COLO668 (cell line): ENCODE data around the gene PCYOX1L.
"Not testable (repeated sequence)": the region's sequence is repeated elsewhere in the genome, so short reads cannot be mapped to it uniquely, and the experiment has no call there.

Source experiments
- DNase-seq: peaks from one replicate; lab custom pipeline; 2025; ENCODE audit not compliant: unreplicated experiment; lab: John Stamatoyannopoulos, UW

PCYOX1L gene

DNA sequence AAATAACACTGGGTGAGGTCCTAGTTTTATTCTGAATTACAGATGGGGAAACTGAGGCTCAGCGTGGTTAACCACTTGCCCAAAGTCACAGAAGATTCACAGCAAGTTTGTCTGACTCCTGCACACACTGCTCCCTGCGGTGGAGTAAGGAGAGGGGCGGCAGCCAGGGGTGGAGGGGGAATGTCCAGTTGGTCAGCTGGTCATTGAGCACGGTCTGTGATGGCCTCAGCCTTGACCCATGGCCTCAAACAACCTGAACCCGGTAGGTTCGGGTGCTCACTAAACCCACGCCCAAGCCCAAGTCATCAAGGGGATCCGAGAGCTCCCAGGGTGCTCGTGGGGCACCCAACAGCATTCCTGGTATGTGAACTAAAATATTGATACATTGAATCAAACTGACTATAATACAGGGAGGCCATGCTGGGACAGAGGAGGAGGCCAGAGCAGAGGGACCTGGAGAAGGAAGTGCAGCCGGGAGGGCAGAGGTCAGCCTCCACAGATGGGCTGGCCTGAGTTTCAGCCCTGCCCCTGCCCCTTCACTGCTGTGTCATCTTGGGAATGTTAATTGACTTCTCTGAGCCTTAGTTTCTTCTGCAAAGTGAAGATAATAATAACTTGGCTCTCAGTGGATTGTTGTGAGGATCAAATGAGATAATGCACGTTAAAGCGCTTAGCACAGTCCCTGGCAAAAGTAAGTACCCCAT is 24.8 kb downstream of the PCYOX1L start:
- no peak for DNase-seq

DNA sequence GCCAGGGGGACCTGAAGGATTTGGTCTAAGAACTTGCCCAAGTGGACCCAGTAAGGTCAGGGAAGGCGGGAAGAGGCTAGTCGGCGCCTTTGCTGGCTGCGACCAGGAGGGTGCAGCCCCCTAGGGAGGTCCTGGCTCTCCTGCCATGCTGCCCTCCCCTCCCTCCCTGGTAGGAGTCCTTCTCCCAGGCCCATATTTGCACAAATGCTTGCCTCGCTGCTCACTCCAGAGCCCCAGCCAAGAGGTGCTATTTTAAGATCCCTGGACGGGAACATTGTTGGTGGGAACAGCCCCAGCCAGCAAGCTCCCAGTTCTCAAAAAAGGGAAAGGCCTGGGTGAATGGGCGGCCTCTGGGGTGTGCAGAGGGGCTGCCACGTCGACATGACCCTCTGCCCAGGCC is 25.6 kb downstream of the PCYOX1L start:
- no peak for DNase-seq

DNA sequence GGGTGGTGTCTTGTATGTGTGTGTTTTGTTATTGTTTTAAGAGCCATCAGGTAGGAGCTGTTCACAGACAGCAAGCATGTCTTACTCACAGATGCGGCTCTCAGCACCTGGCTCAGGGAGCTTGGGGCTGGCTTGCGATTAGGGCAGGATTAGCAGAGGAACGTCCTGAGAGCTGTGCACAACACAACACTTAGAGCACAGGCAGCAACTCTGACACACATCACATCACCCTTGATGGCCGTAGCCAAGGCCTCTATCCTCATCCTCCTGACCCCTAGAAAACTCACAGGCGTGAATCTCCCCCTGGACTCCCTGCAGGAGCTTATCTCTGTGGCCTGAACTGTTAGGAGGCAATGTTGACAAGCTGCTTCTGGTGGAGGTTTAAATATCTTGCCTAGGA is 28.3 kb downstream of the PCYOX1L start:
- DNase-seq, result no peak

DNA sequence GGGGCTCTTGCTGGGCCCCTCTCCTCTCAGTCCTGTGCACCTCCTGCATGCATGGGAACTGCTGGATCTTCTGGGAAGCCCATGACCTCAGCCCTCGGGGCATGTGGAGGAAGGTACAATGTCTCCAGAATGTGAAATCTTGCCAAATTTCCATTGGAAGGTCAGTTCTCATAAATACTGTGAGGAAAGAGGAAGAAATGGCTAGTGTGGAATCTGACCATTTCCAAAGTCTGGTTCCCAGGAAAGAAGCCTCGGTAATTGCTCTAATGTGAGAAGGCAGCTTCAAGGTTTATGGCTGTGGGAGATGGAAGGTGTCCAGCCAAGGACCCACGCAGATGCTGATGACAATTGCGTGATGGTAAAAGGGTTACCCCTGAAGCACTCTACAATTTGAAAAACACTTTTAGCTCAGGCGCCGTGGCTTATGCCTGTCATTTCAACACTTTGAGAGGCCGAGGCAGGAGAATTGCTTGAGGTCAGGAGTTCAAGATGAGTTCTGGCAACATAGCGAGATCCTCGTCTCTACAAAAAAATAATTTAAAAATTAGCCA is 29.3 kb downstream of the PCYOX1L start:
- no peak for DNase-seq

DNA sequence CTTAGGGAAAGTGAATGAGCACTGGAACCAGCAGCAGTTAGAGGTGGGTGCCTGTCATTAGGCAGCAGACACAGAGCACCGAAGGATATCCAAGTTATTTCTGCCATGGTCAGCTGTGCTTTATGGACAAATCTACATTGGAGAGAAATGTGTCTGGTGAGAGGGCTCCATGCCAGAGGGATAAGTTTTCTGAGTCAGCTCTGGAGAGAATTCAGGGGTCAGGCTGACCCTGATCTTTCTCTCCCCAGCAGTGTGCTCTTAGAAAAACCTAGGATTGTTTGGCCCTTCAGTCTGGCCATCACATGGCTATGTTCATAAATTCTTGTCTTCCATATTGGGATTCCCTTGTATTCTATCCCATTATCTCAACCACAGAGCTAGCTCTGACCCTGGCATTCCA is 30.1 kb downstream of the PCYOX1L start:
- DNase-seq, result no peak

DNA sequence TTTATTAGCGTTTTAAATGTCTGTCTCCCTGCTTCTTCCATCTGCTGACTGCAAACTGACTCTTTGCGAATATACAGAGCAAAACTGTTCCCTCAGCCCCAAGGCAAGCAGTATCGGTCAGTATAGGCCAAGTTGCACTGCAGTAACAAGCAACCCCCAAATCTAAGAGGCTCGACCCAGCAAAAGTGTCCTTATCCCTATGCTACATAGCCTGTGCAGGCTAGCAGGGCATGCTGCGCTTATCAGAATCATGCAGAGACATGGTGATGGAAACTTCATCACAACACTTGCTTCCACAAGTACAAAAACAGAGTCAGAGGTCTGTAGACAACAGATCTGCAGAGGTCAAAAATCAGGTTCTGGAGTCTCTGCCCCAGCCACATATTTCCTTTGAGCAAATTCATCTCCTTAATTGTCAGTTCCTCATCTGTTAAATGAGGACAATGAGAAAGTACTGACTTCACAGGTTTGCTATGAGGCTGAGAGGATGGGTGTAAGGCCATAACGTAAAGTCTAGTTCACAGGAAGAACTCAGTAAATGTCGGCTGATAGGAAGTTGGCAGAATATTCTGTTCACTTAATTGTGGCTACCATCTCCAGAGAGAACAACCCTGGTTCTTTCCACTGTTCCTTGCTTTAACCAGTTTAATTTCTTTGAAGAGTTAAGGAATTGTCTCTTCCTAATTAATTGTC is 30.8 kb downstream of the PCYOX1L start:
- no peak for DNase-seq

DNA sequence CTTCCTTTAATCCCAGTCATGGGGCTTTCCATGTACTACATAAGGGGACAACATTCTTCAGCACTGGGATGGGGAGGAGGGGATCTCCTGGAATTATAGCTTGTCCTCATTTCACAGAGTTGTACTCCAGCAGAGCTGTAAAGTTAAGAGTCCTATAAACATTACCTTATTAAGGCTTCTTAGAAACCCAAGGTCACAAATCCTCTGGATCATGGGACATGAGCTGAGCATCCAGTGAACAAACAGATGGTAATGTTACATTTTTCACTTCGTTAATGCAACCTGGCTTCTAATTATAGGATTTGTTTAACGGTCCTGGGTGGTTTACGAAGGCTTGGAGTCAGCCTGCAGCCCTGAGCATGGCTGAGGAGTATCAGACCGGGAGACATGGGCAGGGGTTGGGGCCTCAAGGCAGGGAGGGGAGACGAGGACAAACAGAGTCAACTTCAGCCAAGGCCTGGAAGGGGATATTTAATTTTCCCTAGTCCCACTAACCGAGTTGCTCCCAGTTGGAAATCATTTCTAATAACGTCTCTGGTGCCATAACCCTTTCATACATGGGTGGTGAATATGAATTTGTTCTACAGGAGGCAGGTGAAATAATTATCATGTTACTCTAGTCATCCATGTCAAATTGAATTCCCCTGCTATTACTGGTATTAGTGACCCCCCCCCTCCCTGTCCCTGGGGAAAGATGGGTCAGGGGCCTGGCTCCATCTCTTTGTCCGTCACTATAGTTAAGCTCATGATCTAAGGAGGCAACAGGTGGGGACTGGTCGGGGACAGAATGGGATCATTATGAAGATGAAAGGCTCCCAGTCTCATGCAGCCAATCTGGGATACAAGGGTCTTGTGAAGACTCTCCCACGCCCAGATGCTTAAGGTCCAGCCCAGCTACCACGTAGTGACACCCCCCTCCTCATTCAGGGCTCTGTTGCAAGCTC is 32.0 kb downstream of the PCYOX1L start:
- no peak for DNase-seq

DNA sequence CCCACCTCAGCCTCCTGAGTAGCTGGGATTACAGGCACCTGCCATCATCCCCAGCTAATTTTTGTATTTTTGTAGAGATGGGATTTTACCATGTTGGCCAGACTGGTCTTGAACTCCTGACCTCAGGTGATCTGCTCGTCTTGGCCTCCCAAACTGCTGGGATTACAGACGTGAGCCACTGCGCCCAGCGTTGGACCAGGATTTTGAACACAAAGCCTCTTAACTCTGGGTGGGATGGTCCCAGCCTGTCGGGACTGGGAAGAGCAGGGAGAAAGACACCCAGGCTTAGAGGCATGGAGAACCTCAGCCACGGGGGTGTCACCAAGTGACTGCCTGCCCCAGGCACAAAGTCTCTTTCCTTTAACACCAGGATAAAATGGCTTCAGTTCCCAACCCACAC is 33.2 kb downstream of the PCYOX1L start:
- not testable (repeated sequence) for DNase-seq

DNA sequence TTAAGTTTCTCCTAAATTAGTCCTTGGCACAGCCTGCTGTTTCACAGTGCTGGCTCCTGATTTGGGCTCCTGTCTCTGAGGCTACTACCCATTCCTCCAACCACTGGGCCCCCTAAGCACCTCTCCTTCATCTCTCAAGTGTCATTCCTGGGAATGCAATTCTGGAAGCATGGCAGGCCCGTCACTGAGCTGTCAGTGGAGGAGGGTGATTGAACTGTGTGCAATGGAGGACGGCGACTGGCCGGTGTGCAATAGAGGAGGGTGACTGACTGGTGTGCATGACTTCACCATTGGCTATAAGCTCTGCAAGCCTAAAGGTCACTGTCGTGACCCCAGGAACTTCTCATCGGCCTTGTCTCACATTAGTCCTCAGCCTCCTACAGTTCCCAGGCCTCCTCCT is 33.7 kb downstream of the PCYOX1L start:
- DNase-seq, result no peak

DNA sequence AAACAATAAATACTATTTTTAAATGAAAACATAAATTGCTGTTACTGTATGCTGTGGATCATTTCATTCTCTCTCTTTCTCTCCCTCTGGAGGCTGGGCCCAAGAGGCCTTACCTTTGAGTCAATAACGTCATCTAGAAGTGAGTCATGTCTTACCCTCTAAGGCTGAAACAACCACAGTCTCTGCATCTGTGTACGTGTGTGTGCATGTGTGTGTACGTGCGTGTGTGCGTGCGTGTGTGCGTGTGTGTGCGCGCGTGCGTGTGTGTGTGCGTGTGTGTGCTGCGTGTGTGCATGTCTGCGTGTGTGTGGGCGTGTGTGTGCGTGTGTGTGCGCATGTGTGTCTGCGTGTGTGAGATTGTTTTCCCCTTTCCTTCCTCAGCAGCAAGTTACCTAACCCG is 34.9 kb downstream of the PCYOX1L start:
- no peak for DNase-seq

DNA sequence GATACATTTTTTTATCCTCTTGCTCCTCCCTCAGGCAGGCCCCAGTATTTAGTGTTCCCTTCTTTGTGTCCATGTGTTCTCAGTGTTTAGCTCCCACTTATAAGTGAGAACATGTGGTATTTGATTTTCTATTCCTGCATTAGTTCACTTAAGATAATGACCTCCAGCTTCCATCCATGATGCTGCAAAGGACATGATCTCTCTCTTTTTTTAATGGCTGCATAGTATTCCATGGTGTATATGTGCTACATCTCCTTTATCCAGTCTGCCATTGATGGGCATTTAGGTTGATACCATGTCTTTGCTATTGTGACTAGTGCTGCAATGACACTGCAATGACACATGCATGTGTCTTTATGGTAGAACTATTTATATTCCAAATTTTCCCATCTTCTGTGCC is 37.1 kb downstream of the PCYOX1L start:
- not testable (repeated sequence) for DNase-seq

DNA sequence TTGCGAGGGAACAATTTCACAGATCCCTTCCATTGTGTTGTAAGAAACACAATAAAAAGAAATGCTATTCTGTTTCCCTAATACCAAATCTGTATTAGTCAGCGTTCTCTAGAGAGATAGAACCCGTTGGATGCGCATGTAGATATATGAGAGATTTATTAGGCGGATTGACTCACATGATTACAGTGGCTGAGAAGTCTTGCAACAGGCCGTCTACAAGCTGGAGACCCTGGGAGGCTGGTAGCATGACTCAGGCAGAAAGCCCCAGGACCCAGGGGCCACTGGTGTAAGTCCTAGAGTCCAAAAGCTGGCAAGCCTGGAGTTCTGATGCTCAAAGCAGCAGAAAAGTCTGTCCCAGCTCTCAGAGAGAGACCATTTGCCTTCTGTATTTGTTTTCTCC is 39.7 kb downstream of the PCYOX1L start:
- no peak for DNase-seq

DNA sequence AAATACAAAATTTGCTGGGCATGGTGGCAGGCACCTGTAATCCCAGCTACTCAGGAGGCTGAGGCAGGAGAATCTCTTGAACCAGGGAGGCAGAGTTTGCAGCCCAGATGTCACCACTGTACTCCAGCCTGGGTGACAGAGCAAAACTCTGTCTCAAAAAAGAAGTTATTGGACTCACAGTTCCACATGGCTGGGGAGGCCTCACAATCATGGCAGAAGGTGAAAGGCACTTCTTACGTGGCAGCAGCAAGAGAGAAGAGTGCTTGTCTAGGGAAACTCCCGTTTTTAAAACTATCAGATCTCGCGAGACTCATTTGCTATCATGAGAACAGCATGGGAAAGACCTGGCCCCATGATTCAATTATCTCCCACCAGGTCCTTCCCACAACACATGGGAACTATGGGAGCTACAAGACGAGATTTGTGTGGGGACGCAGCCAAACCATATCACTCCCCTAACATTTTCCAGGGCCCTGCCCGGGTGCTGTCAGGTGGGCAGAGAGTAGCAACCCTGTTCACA is 41.0 kb downstream of the PCYOX1L start:
- not testable (repeated sequence) for DNase-seq

DNA sequence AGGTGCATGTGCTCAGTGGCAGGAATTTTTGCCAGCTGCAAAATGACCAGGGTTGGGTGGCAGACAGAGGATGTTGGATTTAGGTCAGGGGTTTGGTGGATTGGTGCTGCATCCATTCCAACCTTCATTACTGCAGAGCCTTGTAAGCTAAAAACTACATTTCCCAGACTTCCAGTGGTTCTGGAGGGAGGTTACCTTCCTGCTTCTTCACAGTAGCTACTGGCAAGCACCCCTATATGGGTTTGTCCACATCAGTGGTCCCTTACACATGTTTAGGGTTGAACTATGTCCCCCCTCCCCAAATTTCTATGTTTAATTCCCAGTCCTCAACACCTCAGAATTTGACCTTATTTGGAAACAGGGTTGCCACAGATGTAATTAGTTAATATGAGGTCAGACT is 41.9 kb downstream of the PCYOX1L start:
- DNase-seq, result no peak

DNA sequence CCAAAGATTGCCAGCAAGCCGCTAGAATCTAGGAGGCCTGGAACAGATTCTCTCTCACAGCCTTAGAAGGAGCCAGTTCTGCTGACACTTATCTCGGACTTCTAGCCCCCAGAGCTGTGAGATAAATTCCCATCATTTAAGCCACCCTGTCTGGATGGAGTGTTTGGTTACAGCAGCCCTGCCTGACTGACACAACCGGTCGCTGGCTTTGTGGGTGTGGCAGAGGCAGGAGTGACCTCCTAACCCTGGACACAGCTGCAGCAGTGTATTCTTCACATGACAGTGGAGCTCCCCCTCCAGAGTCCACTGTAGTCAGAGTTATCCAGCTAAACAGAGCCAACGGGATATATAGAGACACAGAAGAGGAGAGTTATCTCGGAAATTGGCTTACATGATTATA is 42.5 kb downstream of the PCYOX1L start:
- no peak for DNase-seq

DNA sequence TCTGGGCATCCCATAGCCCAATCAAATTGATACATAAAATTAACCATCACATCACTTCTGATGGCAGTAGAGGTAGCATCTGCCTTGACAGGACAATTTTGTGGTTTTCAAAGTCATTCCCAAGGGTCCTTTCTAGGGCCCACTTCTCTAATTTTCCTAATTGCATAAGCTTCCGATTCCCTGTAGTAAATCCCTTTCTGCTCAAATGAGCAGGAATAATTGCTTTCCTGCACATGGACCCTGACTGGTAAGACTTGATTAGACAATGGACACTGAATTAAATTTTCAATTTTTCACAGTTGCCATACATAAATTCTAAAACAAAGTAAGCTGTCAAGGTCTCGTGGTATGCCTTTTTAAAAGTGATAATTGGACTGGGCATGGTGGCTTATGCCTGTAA is 43.2 kb downstream of the PCYOX1L start:
- DNase-seq, result no peak

DNA sequence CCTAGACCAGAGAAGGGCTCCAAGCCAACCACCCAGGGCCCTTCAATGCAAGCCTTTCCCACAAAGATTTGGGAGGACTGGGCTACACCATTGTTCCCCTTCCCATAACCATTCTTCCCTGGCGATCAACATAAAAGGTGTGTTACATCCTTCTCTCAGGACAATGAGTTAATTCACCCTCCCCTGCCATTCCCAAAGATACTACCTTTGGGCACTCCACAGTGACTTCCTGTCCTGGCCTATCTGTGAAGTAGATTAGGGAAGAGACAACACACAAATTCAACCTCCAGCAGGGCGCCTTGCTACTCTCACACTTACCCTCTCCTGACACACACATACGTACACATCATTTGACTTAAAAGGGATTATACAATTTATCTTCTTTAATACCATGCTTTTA is 44.4 kb downstream of the PCYOX1L start:
- no peak for DNase-seq

DNA sequence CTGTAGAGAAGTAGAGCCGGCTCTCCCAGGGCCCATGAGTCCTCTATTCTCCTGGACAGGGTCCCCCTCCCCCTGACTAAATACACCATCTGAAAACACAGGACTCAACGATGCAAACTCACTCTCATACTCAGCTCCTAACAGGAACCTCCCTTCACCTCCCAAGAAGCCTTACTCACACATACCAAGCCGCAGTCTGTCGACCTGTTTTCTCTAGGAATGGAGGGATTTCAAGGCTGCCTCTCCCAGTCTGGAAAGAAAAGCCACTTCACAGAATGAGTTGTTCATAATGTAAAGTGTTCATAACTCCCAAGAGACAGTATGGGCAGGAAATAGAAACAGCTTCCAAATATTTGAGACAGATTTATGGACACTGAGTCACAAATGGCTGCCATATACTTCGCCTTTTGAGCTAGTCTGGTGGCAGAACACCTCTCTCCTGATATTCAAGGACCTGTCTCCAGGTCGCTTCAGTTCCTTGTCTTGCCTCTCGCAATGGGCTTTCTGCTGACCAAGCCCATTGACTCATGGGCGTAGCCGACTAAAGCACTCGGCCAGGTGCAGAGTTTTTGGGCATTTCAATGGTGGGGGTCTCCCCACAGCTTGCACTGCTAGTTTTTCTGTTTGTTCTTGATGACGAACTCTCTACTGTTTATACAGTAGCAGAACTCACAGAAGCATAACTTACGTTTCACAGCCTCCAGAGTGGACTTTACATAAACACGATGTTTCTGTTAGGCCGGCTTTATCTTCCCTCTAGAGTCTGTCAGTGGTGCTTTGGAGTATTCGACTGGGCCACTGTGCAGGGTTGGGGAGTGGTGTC is 46.3 kb downstream of the PCYOX1L start:
- no peak for DNase-seq

DNA sequence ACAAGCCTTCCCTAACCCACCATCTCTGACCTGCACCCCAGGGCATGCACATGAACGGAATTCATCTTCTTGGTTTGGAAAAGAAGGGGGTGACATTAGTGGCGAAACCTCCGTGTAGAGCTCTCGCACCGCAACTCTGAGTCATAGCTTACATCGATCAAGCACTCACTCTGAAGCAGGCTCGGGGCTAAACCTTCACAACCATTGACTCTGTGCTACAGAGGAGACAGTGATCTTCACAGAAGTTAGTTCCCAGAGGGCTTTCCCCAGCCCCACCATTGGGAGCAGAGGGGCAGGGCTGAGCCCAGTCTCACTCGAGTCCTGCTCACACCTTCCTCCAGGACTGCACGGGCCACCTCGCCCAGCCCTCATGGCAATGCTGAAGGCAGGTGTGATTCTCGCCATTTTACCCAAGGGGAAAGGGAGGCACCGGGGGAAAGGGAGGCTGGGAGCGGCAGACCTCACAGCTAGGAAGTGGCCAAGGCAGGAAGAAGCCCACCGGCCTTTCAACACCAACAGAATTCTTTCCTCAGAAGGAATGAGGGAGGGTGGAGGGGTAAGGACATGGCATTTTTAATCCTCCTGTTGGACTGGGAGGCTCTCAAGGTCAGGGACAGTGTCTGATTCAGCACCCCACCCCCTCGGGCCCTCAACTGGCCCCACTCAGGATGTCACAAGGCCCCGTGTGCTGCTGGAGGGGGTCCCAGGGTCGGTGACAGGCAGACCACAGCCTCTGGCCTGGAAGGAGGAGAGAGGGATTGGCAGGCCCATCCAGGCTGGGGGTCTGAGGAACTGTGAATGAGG is 47.1 kb downstream of the PCYOX1L start:
- no peak for DNase-seq
